Fibroblast of skin of right biceps (primary cell): ENCODE measurements around the gene SOX1.

ENCODE experiments used
- DNase-seq: peaks from one replicate; pipeline ENCODE4 v3.0.0-alpha.2; 2013

Gene SOX1

GRCh38 chr13:112073245-112074138 is 6.5 kb downstream of the SOX1 start:
- no peak for DNase-seq

DNA sequence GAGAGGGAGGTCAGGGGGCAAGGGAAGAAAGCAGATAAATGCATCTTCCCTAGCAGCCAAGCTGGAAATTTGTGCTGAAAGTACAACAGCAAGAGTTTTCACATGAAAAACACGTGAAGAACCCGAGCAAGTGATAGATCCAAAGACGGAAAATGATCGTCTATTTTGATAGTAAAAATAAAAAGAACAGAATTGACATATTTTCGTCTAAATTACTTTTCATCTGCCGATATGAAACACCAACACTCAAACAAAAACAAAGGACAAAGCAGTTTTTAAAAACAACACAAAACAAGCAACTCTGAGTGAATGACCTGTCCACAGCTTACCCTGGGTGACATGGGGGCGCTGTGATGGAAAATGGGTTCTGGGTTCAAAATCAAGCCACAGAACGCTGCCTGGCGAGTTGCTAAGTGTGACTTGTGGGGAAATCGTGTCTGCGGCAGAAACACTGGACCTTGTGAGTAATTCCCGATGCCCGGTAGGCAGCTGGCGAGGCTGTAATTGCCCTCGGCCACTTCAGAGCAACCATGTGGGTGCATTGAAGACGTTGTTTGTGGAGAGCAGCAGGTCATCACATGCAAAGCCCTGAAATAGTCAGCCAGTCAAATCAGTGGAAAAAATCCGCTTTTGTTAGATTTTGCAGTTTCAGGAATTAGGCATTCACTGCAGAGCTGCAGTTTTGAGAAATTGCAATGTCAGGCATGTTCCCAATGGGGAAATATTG is 7.4 kb downstream of the SOX1 start:
- DNase-seq: no peak

DNA sequence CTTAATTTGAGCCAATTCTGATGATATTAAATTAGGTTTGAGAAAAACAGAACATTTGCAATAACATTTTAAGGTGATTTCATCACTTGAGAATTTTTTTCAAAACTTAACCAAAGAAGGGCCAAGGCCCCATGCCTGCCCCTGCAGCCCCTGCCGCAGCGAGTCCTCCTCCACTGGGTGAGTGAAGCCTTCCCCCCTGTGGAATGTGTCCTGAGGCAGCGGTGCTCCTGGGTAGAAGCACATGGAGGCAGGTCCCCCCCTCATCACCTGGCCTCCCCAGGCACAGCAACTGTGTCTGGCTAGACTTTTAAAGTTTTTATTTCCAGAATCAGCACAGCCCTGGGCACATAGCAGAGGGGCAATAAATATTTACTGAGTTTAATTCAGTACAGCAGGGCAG is 10.8 kb downstream of the SOX1 start:
- DNase-seq: no peak

- DNase-seq: no peak
These were observed 11.3 kb downstream of the SOX1 start for GRCh38 chr13:112078216-112078615.

DNA sequence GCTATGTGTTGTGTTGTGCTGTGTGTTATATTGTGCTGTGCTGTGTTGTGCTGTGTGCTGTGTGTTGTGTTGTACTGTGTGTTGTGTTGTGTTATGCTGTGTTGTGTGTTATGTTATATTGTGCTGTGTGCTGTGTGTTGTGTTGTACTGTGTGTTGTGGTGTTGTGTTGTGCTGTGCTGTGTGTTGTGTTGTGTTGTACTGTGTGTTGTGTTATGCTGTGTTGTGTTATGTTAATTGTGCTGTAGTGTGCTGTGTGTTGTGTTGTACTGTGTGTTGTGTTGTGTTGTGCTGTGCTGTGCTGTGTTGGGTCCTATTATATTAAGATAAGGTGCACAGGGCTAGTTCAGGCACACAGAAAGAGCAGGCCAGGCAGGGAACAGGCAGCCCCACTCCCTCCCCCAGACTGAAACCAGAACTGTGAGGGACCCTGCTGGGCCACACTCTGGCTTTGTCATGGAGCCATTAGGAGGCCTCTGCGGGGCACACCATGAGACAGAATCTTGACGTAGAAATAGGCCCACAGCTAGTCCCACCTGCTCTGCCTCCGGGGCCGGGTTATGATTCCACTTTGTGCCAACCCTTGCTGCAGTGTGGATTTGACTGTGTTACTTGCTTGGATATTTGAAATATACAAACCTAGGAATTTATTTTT is 12.1 kb downstream of the SOX1 start:
- DNase-seq: no peak

DNA sequence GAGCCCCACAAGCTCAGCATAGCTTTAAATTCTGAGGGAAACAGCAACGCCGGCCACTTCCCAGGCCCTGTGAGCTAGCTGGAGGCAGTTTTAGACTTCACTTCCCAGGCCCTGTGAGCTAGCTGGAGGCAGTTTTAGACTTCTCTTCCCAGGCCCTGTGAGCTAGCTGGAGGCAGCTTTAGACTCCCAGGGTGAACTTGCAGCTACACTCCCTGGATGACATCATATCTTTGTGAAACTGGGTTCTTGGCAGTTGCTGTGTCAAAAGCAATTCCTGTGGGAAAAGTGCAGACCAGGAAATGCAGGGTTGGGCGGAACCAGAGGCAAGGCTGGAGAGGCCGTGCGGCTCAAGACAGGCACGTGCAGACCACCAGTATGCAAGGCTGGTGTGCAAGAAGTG is 12.7 kb downstream of the SOX1 start:
- no peak for DNase-seq

DNA sequence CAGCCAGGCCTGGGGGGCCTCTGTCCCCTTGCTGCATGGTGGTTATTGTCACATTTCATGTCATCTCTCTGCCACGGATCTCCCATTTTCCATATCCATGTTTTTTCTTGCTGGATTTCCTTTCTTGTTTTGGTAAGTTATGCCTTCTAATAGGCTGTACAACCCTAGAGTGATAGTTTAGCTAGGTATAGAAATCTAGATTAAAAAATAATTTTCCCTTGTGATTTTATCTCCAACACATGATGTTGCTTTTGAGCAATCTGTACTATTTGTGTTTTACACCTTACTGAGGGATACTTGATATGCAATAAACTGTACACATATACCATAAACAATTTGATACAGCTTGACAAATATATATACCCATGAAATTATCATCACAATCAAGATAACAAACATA is 17.0 kb downstream of the SOX1 start:
- DNase-seq: no peak

DNA sequence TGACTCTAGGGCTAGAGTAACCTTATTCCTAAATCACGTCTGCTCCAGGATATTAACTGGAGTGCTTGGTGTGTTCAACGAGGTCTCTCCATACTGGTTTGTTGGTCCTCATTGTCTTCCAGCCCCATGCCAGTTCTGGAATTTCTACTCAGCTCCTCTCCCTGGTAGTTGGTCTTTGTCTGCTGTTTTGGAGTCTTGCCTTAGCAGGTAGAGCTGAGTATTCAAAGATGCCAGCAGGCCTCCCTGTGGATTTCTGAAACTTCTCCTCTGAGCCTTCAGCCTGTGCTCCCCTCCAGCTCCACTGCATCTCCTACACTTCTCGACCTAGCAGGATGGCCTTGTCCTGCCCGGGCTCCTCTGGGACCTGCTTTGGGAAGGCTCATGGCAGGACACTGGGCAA is 25.5 kb downstream of the SOX1 start:
- no peak for DNase-seq

- no peak for DNase-seq
These were observed 28.4 kb downstream of the SOX1 start for GRCh38 chr13:112095354-112095753.

GRCh38 chr13:112096959-112097358 is 30.0 kb downstream of the SOX1 start:
- no peak for DNase-seq

GRCh38 chr13:112097770-112098169 is 30.8 kb downstream of the SOX1 start:
- DNase-seq: no peak

DNA sequence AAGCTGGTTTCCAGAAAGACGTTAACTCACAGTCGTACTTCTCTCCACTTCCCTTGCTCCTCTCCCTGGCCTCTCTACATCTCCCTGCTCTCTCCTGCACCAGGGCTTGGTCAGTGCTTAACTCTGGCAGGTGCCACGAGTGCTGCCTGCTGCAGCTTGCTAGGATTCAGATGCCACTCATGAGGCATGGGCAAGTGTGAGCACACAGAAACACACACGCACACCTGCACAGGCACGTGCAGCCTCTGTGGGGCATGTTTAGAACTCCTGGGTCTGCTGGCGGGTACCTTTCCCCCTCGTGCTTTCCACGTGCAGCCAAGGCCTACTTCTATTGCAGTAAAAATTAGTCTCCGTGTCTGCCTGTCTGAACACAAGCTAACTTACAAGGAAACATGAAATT is 31.8 kb downstream of the SOX1 start:
- no peak for DNase-seq

GRCh38 chr13:112101360-112101930 is 34.5 kb downstream of the SOX1 start:
- DNase-seq: no peak

DNA sequence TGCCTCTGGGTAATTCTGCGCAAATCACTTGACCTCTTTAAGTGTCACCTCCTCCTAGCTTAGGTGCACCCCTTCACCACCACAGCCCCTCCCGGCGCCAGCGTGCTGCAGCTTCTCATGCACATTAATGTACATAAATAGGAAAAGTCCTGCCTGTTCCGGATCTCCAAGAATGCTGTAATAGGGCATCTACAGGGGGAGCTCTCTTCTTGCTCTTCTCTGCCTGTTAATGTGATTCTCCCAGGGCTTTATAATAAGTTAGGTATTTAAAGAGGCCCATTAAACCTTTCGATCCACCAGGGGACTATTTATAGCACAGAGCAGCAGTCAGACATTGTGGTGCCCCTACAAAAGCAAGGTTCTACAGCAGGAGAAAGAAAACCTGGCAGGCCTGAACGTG is 35.3 kb downstream of the SOX1 start:
- DNase-seq: no peak

GRCh38 chr13:112103260-112103838 is 36.4 kb downstream of the SOX1 start:
- no peak for DNase-seq

DNA sequence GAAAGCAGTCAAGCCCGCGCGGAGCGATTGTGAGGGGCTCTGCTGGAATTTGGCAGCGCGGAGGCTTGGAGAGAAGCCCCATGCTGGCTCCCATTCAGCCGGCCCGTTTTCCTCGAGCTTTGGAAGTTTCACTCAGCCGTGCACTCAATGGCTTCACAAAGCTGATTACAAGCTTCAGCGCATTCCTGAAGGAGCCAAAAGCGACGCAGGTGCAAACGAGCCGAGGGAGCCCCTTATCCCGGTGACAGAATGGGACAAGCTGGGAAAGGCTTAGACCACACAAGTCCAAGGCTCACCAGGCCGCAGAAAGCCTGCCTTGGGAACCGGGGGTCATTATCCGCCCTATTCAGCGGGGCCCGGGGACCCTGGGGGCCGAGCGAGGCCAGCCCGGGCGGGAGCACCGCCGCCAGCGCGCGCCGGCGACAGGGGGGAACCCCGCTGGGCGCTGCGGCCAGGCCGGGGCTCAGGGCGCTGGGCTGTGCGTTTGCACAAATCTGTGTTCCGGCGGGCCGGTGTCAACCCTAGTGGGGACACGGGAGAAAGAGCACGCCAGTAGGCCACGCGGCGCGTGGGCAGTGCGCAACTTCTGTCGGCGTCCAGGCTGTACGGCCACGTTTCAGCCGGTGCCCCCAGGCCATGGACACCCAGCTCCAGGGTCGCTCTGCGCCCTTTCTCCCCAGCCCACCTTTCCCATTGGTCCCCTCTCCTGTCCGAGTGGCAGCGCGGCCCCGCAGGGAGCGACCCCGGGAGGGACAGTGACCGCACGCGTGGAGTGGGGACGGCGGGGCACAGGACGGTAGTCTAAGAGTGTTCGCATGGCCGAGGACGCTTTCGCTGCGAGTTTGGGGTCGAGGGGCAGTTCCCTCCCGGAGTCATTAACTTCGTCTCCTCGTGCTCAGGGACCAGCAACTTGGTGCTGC is 37.3 kb downstream of the SOX1 start:
- DNase-seq: no peak

- no peak for DNase-seq
These were observed 37.9 kb downstream of the SOX1 start for GRCh38 chr13:112104881-112105234.

DNA sequence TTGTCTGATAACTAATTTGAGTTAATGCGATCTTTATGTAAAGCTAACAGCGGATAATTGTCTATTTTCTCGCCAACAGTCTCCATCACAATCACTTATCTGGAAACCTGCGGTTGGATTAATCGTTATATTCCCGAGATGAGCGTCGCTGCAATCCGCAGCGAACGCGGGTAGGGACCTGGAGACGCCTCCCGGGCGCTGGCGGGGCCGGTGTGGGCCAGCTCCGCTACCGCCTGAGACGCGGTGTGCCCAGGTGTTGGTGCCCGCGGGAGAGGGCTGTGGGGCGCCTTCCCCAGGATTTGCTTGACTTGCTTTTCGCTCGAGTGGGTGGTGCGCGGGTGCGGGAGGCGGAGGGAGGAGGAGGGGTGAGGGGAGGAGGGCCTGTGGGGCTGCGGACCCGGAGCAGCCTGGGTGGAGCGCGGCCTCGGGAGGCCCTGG is 38.3 kb downstream of the SOX1 start:
- DNase-seq: no peak

DNA sequence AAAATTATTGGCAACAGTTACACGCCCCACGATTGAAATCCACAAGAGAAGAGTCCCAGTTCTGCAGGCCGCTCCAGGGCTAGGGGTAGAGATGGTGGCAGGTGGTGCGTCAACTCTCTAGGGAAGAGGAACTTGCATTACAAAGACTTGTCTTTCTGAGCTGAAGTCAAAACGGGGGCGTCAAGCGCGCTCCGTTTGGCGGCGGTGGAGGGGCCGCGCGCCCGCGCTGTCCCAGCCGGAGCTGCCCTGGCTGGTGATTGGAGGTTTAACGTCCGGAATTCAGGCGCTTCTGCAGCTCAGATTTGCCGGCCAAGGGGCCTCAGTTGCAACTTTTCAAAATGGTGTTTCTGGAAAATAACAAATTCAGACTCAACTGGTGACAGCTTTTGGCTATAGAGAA is 38.9 kb downstream of the SOX1 start:
- DNase-seq: no peak

DNA sequence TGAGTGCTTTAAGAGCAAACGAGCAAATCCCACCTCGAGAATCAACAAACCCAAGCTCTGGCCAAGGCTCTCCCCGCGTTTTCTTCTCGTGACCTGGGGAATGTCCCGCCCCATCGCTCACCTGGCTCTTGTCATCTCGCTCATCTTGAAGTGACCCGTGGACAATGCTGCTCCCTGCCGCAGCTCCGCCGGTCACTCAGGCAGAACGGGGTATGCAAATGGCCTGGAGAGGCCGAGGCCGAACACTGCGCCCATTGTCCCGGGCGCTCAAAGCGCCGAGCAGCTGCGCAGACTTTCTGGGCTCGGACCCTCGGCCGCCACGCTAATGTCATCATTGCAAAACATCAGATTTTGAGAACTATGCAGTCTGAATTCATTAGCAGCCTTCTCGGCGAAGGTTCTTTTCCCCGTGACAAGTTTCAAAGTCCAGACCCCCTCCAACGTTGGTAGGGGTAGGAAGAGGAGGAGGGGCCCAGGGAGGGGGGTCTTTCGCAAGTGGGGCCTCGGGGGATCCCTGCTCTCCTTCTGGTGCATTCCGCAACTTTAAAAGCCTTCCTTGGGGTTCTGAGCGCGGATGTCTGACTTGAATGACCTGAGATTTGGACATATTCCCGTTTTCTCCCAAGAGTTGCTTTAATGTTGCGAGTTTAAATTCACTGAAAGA is 39.7 kb downstream of the SOX1 start:
- DNase-seq: no peak

GRCh38 chr13:112107289-112107688 is 40.3 kb downstream of the SOX1 start:
- DNase-seq: no peak
